ENCODE measurements around the gene GNB4. TPM values are rescaled to one million over a fixed set of nuclear protein-coding genes. Genes with fewer than 3 reads are reported as not detected.

Gene GNB4
- 0.42 TPM for polyA plus RNA-seq (2012; ENCODE audit: low read depth, missing spikeins)

- no peak for FAIRE-seq
Observed at GRCh38 chr3:179451265-179452175, at the start of gene GNB4. Gene GNB4 (minus strand): TSS chr3:179451470. CDS start chr3:179426200, 25,270 bp downstream.

GRCh38 chr3:179495483-179495882 is 44.2 kb upstream of the GNB4 start:
- DNase-seq (ENCODE audit: insufficient read length, low spot score) = no peak
- no peak for FAIRE-seq
- TF ChIP-seq POU2F2 (IDR thresholded peaks at IDR 0.05; ENCODE audit: low read depth, low read length) = no peak
- no peak for TF ChIP-seq TAF1 (IDR thresholded peaks at IDR 0.05; ENCODE audit: low read depth, low read length)
- no peak for TF ChIP-seq PAX5 (IDR thresholded peaks at IDR 0.05; ENCODE audit: insufficient read depth, low read length, severe bottlenecking)
- no peak for TF ChIP-seq POLR2A (IDR thresholded peaks at IDR 0.05; ENCODE audit: low read depth, low read length)
- no peak for TF ChIP-seq POLR2AphosphoS5 (IDR thresholded peaks at IDR 0.05; ENCODE audit: low read depth, low read length)
- TF ChIP-seq SPI1 (IDR thresholded peaks at IDR 0.05; ENCODE audit: low read depth, low read length) = no peak

More at GRCh38 chr3:179451265-179452175, at the start of gene GNB4:
- peak; percentile 62 for DNase-seq (ENCODE audit: insufficient read length, low spot score)
- no peak for TF ChIP-seq POLR2AphosphoS5 (IDR thresholded peaks at IDR 0.05; ENCODE audit: low read depth, low read length)

- DNase-seq (ENCODE audit: insufficient read length, low spot score) (no peak), FAIRE-seq (no peak)
- TF ChIP-seq POU2F2 (IDR thresholded peaks at IDR 0.05; ENCODE audit: low read depth, low read length) (no peak), PAX5 (IDR thresholded peaks at IDR 0.05; ENCODE audit: insufficient read depth, low read length, severe bottlenecking) (no peak), POLR2AphosphoS5 (IDR thresholded peaks at IDR 0.05; ENCODE audit: low read depth, low read length) (no peak), POLR2A (IDR thresholded peaks at IDR 0.05; ENCODE audit: low read depth, low read length) (no peak), SPI1 (IDR thresholded peaks at IDR 0.05; ENCODE audit: low read depth, low read length) (no peak), TAF1 (IDR thresholded peaks at IDR 0.05; ENCODE audit: low read depth, low read length) (no peak)
Observed at GRCh38 chr3:179493260-179493659, 42.0 kb upstream of the GNB4 start.

- TF ChIP-seq SPI1 (IDR thresholded peaks at IDR 0.05; ENCODE audit: low read depth, low read length) (no peak), TAF1 (IDR thresholded peaks at IDR 0.05; ENCODE audit: low read depth, low read length) (no peak), POU2F2 (IDR thresholded peaks at IDR 0.05; ENCODE audit: low read depth, low read length) (no peak), POLR2AphosphoS5 (IDR thresholded peaks at IDR 0.05; ENCODE audit: low read depth, low read length) (no peak), POLR2A (IDR thresholded peaks at IDR 0.05; ENCODE audit: low read depth, low read length) (no peak), PAX5 (IDR thresholded peaks at IDR 0.05; ENCODE audit: insufficient read depth, low read length, severe bottlenecking) (no peak)
- no peak for DNase-seq (ENCODE audit: insufficient read length, low spot score)
- no peak for FAIRE-seq
Observed at GRCh38 chr3:179488213-179488612, 36.9 kb upstream of the GNB4 start.

- DNase-seq (ENCODE audit: insufficient read length, low spot score) (no peak), FAIRE-seq (no peak)
- TF ChIP-seq SPI1 (IDR thresholded peaks at IDR 0.05; ENCODE audit: low read depth, low read length) (no peak), PAX5 (IDR thresholded peaks at IDR 0.05; ENCODE audit: insufficient read depth, low read length, severe bottlenecking) (no peak), POLR2A (IDR thresholded peaks at IDR 0.05; ENCODE audit: low read depth, low read length) (no peak), POLR2AphosphoS5 (IDR thresholded peaks at IDR 0.05; ENCODE audit: low read depth, low read length) (no peak), POU2F2 (IDR thresholded peaks at IDR 0.05; ENCODE audit: low read depth, low read length) (no peak), TAF1 (IDR thresholded peaks at IDR 0.05; ENCODE audit: low read depth, low read length) (no peak)
Observed at GRCh38 chr3:179486806-179487205, 35.5 kb upstream of the GNB4 start.

- FAIRE-seq (no peak), DNase-seq (ENCODE audit: insufficient read length, low spot score) (no peak)
- TF ChIP-seq POU2F2 (IDR thresholded peaks at IDR 0.05; ENCODE audit: low read depth, low read length) (no peak), TAF1 (IDR thresholded peaks at IDR 0.05; ENCODE audit: low read depth, low read length) (no peak), POLR2AphosphoS5 (IDR thresholded peaks at IDR 0.05; ENCODE audit: low read depth, low read length) (no peak), SPI1 (IDR thresholded peaks at IDR 0.05; ENCODE audit: low read depth, low read length) (no peak), PAX5 (IDR thresholded peaks at IDR 0.05; ENCODE audit: insufficient read depth, low read length, severe bottlenecking) (no peak), POLR2A (IDR thresholded peaks at IDR 0.05; ENCODE audit: low read depth, low read length) (no peak)
Observed at GRCh38 chr3:179482857-179483256, 31.6 kb upstream of the GNB4 start.

- DNase-seq (ENCODE audit: insufficient read length, low spot score) (no peak), FAIRE-seq (no peak)
- TF ChIP-seq POLR2A (IDR thresholded peaks at IDR 0.05; ENCODE audit: low read depth, low read length) (no peak), POU2F2 (IDR thresholded peaks at IDR 0.05; ENCODE audit: low read depth, low read length) (no peak), TAF1 (IDR thresholded peaks at IDR 0.05; ENCODE audit: low read depth, low read length) (no peak), POLR2AphosphoS5 (IDR thresholded peaks at IDR 0.05; ENCODE audit: low read depth, low read length) (no peak), SPI1 (IDR thresholded peaks at IDR 0.05; ENCODE audit: low read depth, low read length) (no peak), PAX5 (IDR thresholded peaks at IDR 0.05; ENCODE audit: insufficient read depth, low read length, severe bottlenecking) (no peak)
Observed at GRCh38 chr3:179476215-179476614, 24.9 kb upstream of the GNB4 start.

- FAIRE-seq (no peak), DNase-seq (ENCODE audit: insufficient read length, low spot score) (no peak)
Observed at GRCh38 chr3:179474480-179474879, 23.2 kb upstream of the GNB4 start.

GRCh38 chr3:179473565-179473964 is 22.3 kb upstream of the GNB4 start:
- TF ChIP-seq POLR2AphosphoS5 (IDR thresholded peaks at IDR 0.05; ENCODE audit: low read depth, low read length) (no peak), TAF1 (IDR thresholded peaks at IDR 0.05; ENCODE audit: low read depth, low read length) (no peak), POU2F2 (IDR thresholded peaks at IDR 0.05; ENCODE audit: low read depth, low read length) (no peak), PAX5 (IDR thresholded peaks at IDR 0.05; ENCODE audit: insufficient read depth, low read length, severe bottlenecking) (no peak), SPI1 (IDR thresholded peaks at IDR 0.05; ENCODE audit: low read depth, low read length) (no peak), POLR2A (IDR thresholded peaks at IDR 0.05; ENCODE audit: low read depth, low read length) (no peak)
- FAIRE-seq = no peak
- DNase-seq (ENCODE audit: insufficient read length, low spot score) = no peak

More at GRCh38 chr3:179474480-179474879, 23.2 kb upstream of the GNB4 start:
- TF ChIP-seq POLR2AphosphoS5 (IDR thresholded peaks at IDR 0.05; ENCODE audit: low read depth, low read length) (no peak), PAX5 (IDR thresholded peaks at IDR 0.05; ENCODE audit: insufficient read depth, low read length, severe bottlenecking) (no peak), POU2F2 (IDR thresholded peaks at IDR 0.05; ENCODE audit: low read depth, low read length) (no peak), POLR2A (IDR thresholded peaks at IDR 0.05; ENCODE audit: low read depth, low read length) (no peak), SPI1 (IDR thresholded peaks at IDR 0.05; ENCODE audit: low read depth, low read length) (no peak), TAF1 (IDR thresholded peaks at IDR 0.05; ENCODE audit: low read depth, low read length) (no peak)
